AG04450 (cell line): ENCODE measurements around the gene MOGAT3. TPM values are rescaled to one million over a fixed set of nuclear protein-coding genes. Genes with fewer than 3 reads are reported as not detected.

Source experiments
- CTCF ChIA-PET: fragments of 300-600, 350-600 bp; formaldehyde crosslinking; extraction: SDS; loops from one replicate; lab custom pipeline; 2022; ENCODE audit warnings: antibody characterized with exemption, inconsistent platforms; lab: Charles Lee
- POLR2A ChIA-PET: fragments of 350-600 bp; formaldehyde crosslinking; extraction: SDS; loops from one replicate; lab custom pipeline; 2021; ENCODE audit warnings: antibody characterized with exemption, inconsistent platforms; lab: Yijun Ruan, JAX
- DNase-seq: peaks from one replicate; pipeline ENCODE4 v3.0.0-alpha.2; 2011; ENCODE audit warnings: low read depth, low spot score
- H3K27ac ChIP-seq: one replicate; pipeline ENCODE4 v1.5.1; 2012; ENCODE audit warnings: low read depth, low read length, control low read depth
- H3K27me3 ChIP-seq: one replicate; pipeline ENCODE4 v1.6.0; 2012; ENCODE audit warnings: low read length; ENCODE audit not compliant: control insufficient read depth, insufficient read depth
- H3K4me3 ChIP-seq: 2 replicates; pipeline ENCODE4 v1.5.1; 2011; ENCODE audit warnings: mild to moderate bottlenecking, low read depth, low read length, control low read depth
- H3K9me3 ChIP-seq: 2 replicates; pipeline ENCODE4 v1.5.1; 2012; ENCODE audit warnings: low read length; ENCODE audit not compliant: control insufficient read depth, insufficient read depth
- CTCF ChIP-seq: IDR thresholded peaks from 2 replicates; pipeline ENCODE4 v1.5.1; 2011; ENCODE audit warnings: low read depth, low read length, control low read depth, inconsistent platforms
- polyA plus RNA-seq: library from polyadenylated mRNA; depleted of rRNA; stranded (reverse); fragments of >200 nt; gene quantifications from 2 replicates; pipeline ENCODE4 v1.2.3, GENCODE V29; 2011

The MOGAT3 gene
- polyA plus RNA-seq, 1 experiment: not detected

GRCh38 chr7:101212014-101212413 is 11.2 kb upstream of the MOGAT3 start:
- DNase-seq: no peak
- ChIA-PET CTCF (no interaction called here), POLR2A (no interaction called here)
- TF ChIP-seq CTCF: no peak
- no peaks in the 10 kb centered on the region for H3K9me3 ChIP-seq
- no peak overlapping the region for H3K27ac ChIP-seq
- H3K27me3 ChIP-seq: no peaks in the 10 kb centered on the region
- H3K4me3 ChIP-seq: no peak overlapping the region

GRCh38 chr7:101211501-101211900 is 10.7 kb upstream of the MOGAT3 start:
- DNase-seq: no peak
- Histone ChIP-seq H3K27ac (no peak overlapping the region), H3K27me3 (no peaks in the 10 kb centered on the region), H3K9me3 (no peaks in the 10 kb centered on the region), H3K4me3 (no peak overlapping the region)
- CTCF ChIA-PET: interaction anchor here (1.0 kb wide), 1 partner anchor 67 kb away, joined by 6 read pairs; no protein-coding TSS in a partner anchor
- POLR2A ChIA-PET: no interaction called here
- no peak for TF ChIP-seq CTCF

- DNase-seq: no peak
Measured at GRCh38 chr7:101210143-101210542, 9.3 kb upstream of the MOGAT3 start.

GRCh38 chr7:101208794-101209193 is 8.0 kb upstream of the MOGAT3 start:
- H3K4me3 ChIP-seq: no peak overlapping the region
- POLR2A ChIA-PET: no interaction called here
- CTCF ChIA-PET: no interaction called here
- no peaks in the 10 kb centered on the region for H3K27me3 ChIP-seq
- H3K9me3 ChIP-seq: no peaks in the 10 kb centered on the region; the same call in 1 of the 2 replicates
- H3K27ac ChIP-seq: no peak overlapping the region
- no peak for TF ChIP-seq CTCF
- DNase-seq: no peak

More at GRCh38 chr7:101210143-101210542, 9.3 kb upstream of the MOGAT3 start:
- H3K4me3 ChIP-seq: no peak overlapping the region
- CTCF ChIA-PET: interaction anchor here (1.0 kb wide), 1 partner anchor 66 kb away, joined by 6 read pairs; no protein-coding TSS in a partner anchor
- no peaks in the 10 kb centered on the region for H3K27me3 ChIP-seq
- TF ChIP-seq CTCF: no peak
- H3K9me3 ChIP-seq: no peaks in the 10 kb centered on the region; the same call in 1 of the 2 replicates
- POLR2A ChIA-PET: interaction anchor here (0.6 kb wide), 1 partner anchor 979 kb away, joined by 6 read pairs; no protein-coding TSS in a partner anchor
- H3K27ac ChIP-seq: no peak overlapping the region

- Histone ChIP-seq H3K9me3 (no peaks in the 10 kb centered on the region; the same call in 1 of the 2 replicates), H3K4me3 (no peak overlapping the region), H3K27me3 (peaks cover 11% of the 10 kb centered on the region), H3K27ac (no peak overlapping the region)
- no peak for DNase-seq
- ChIA-PET POLR2A (no interaction called here), CTCF (interaction anchor here (1.1 to 1.4 kb wide), 2 partner anchors 15 to 64 kb away, joined by 3 to 4 read pairs; no protein-coding TSS in a partner anchor)
- TF ChIP-seq CTCF: no peak
Measured at GRCh38 chr7:101207459-101207858, 6.6 kb upstream of the MOGAT3 start.
